HG02623 (cell line): ENCODE data around the gene FUT8.
"Not testable (repeated sequence)": the region's sequence is repeated elsewhere in the genome, so short reads cannot be mapped to it uniquely, and the experiment has no call there.

Source experiments
- ATAC-seq: cut with Tn5 transposase; IDR thresholded peaks from one replicate; pipeline ENCODE4 v1.9.1; 2021; ENCODE audit warnings: moderate library complexity; ENCODE audit not compliant: unreplicated experiment

FUT8 gene

GRCh38 chr14:65414961-65415589 is 2.5 kb downstream of the FUT8 start:
- no peak for ATAC-seq

- no peak for ATAC-seq
Measured at GRCh38 chr14:65415613-65416012, 3.1 kb downstream of the FUT8 start.

GRCh38 chr14:65419593-65420252 is 7.2 kb downstream of the FUT8 start:
- no peak for ATAC-seq

GRCh38 chr14:65421201-65421981 is 8.9 kb downstream of the FUT8 start:
- ATAC-seq, result no peak

- no peak for ATAC-seq
Measured at GRCh38 chr14:65422088-65422834, 9.7 kb downstream of the FUT8 start.

- no peak for ATAC-seq
Measured at GRCh38 chr14:65423982-65424381, 11.5 kb downstream of the FUT8 start.

- no peak for ATAC-seq
Measured at GRCh38 chr14:65424531-65424930, 12.0 kb downstream of the FUT8 start.

GRCh38 chr14:65425885-65426284 is 13.4 kb downstream of the FUT8 start:
- no peak for ATAC-seq

GRCh38 chr14:65426902-65427301 is 14.4 kb downstream of the FUT8 start:
- not testable (repeated sequence) for ATAC-seq

- no peak for ATAC-seq
Measured at GRCh38 chr14:65428691-65429090, 16.2 kb downstream of the FUT8 start.

- ATAC-seq, result no peak
Measured at GRCh38 chr14:65429757-65430156, 17.2 kb downstream of the FUT8 start.

GRCh38 chr14:65431245-65431644 is 18.7 kb downstream of the FUT8 start:
- ATAC-seq, result no peak

- no peak for ATAC-seq
Measured at GRCh38 chr14:65431951-65432350, 19.4 kb downstream of the FUT8 start.

- no peak for ATAC-seq
Measured at GRCh38 chr14:65432361-65432948, 19.9 kb downstream of the FUT8 start.

GRCh38 chr14:65433157-65433556 is 20.6 kb downstream of the FUT8 start:
- ATAC-seq, result no peak

GRCh38 chr14:65433646-65434045 is 21.1 kb downstream of the FUT8 start:
- ATAC-seq, result no peak

GRCh38 chr14:65434216-65434850 is 21.8 kb downstream of the FUT8 start:
- no peak for ATAC-seq

GRCh38 chr14:65438266-65438933 is 25.9 kb downstream of the FUT8 start:
- no peak for ATAC-seq

GRCh38 chr14:65439117-65439516 is 26.6 kb downstream of the FUT8 start:
- no peak for ATAC-seq

- no peak for ATAC-seq
Measured at GRCh38 chr14:65440230-65440629, 27.7 kb downstream of the FUT8 start.
